ENCODE data around the gene CTDP1.
"Not testable (repeated sequence)": the region's sequence is repeated elsewhere in the genome, so short reads cannot be mapped to it uniquely, and the experiment has no call there.

Gene CTDP1

GRCh38 chr18:79750980-79751571 lies 71.5 kb downstream of the CTDP1 start:
- in situ Hi-C loops (cut with HindIII; ENCODE audit: low sequenced_read_pairs) = no loop called here
- no peak overlapping the region for H3K4me3 ChIP-seq (ENCODE audit: low read depth, low read length)
- TF ChIP-seq CTCF (IDR thresholded peaks at IDR 0.05; ENCODE audit: low read depth, low read length) = no peak
- no peak for DNase-seq (ENCODE audit: low read depth, low spot score)

DNA sequence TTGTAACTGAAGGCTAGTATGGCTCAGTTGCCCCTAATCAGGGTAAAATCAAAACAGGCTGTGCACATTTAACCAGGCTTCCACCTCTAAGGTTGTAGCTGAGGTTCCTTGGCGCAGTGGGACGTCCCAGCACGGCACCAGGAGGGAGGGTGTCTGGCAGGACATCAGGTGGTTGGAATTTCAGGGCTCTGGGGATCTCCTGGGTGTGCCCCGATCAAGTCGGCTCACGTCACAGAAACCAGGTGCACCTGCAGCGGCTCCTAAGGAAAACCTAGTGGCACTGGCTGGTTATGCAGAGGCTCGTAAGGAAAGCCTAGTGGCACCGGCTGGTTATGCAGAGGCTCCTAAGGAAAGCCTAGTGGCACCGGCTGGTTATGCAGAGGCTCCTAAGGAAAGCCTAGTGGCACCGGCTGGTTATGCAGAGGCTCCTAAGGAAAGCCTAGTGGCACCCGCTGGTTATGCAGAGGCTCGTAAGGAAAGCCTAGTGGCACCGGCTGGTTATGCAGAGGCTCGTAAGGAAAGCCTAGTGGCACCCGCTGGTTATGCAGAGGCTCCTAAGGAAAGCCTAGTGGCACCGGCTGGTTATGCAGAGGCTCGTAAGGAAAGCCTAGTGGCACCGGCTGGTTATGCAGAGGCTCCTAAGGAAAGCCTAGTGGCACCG lies 72.4 kb downstream of the CTDP1 start:
- H3K4me3 ChIP-seq (ENCODE audit: low read depth, low read length); DNase-seq (ENCODE audit: low read depth, low spot score); in situ Hi-C loops (cut with HindIII; ENCODE audit: low sequenced_read_pairs): not testable (repeated sequence)

GRCh38 chr18:79752946-79753345 lies 73.3 kb downstream of the CTDP1 start:
- H3K4me3 ChIP-seq (ENCODE audit: low read depth, low read length); in situ Hi-C loops (cut with HindIII; ENCODE audit: low sequenced_read_pairs); DNase-seq (ENCODE audit: low read depth, low spot score): not testable (repeated sequence)

- in situ Hi-C loops (cut with HindIII; ENCODE audit: low sequenced_read_pairs) = no loop called here
- DNase-seq (ENCODE audit: low read depth, low spot score) = no peak
- no peak for TF ChIP-seq CTCF (IDR thresholded peaks at IDR 0.05; ENCODE audit: low read depth, low read length)
- no peak overlapping the region for H3K4me3 ChIP-seq (ENCODE audit: low read depth, low read length)
These were observed 73.8 kb downstream of the CTDP1 start for GRCh38 chr18:79753391-79753851.

- TF ChIP-seq CTCF (IDR thresholded peaks at IDR 0.05; ENCODE audit: low read depth, low read length) = no peak
- DNase-seq (ENCODE audit: low read depth, low spot score) = no peak
- in situ Hi-C loops (cut with HindIII; ENCODE audit: low sequenced_read_pairs) = no loop called here
- no peak overlapping the region for H3K4me3 ChIP-seq (ENCODE audit: low read depth, low read length)
These were observed 74.6 kb downstream of the CTDP1 start for GRCh38 chr18:79754022-79754761.

GRCh38 chr18:79754831-79755351 lies 75.3 kb downstream of the CTDP1 start:
- no peak overlapping the region for H3K4me3 ChIP-seq (ENCODE audit: low read depth, low read length)
- in situ Hi-C loops (cut with HindIII; ENCODE audit: low sequenced_read_pairs) = no loop called here
- no peak for DNase-seq (ENCODE audit: low read depth, low spot score)
- no peak for TF ChIP-seq CTCF (IDR thresholded peaks at IDR 0.05; ENCODE audit: low read depth, low read length)

DNA sequence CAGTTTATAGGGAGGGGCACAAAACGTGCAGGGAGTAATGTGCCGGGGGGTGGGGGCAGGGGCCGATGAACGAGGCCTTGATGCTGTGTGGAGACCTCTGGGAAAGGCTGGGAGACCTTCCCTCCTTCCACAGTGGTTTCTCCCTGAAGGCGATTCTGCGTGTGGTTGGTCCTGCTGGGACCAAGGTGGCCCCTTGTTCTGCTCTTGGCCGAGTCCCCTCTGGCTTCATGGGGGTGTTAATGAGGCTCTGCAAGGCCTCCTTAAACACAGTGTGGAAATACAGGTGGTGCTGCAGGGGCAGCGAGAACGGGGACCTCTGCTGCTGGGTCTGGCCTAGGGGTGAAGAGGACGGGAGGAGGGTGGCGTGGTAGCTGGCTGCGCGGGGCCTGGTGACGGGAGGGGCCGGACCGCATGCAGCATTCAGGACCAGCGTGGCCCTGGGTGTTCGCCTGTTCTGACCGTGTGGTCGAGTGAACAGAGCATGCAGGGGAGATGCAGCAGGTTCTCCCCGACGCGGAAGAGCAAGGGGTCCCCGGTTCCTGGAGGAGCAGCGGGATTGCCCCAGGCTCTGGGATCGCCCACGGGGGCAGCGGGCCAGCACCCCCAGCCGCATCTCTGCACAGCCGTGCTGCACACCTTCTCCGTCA lies 76.0 kb downstream of the CTDP1 start:
- no peak for TF ChIP-seq CTCF (IDR thresholded peaks at IDR 0.05; ENCODE audit: low read depth, low read length)
- no peak for DNase-seq (ENCODE audit: low read depth, low spot score)
- in situ Hi-C loops (cut with HindIII; ENCODE audit: low sequenced_read_pairs) = no loop called here
- H3K4me3 ChIP-seq (ENCODE audit: low read depth, low read length) = no peak overlapping the region

Data from astrocyte of the spinal cord (primary cell).